ENCODE data around the gene PRKCB.

PRKCB gene

DNA sequence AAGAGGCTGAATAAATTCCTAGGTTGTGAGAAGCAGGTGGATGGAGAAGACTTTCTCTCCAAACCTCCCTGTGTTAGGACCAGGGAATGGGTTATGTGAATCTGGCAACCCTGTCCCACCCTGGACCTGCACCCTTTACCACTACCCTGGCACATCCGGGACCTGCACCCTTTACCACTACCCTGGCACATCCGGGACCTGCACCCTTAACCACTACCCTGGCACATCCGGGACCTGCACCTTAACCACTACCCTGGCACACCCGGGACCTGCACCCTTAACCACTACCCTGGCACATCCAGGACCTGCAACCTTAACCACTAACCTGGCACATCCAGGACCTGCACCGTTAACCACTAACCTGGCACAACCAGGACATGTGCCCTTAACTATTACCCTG lies 213.3 kb downstream of the PRKCB start:
- no peak for DNase-seq (ENCODE audit: low spot score)

DNA sequence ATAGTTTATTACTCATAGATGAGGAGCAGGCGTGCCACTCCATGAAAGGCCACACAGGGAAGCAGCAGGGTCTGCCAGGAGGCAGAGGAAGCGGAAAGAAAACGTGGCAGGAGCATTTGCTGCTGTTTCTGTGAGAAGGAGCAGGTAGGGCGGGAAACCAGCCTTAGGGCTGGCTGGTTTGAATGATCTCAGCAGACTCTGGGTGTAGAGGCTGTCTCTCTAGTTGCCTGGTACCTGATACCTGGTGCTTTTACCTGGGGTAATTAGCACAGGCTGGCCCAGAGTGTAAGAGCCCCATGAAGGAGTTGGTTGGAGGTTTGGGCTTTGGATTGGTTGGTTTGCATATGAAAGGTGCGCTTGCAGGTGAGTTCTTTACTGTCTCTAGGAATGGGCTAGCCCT lies 215.3 kb downstream of the PRKCB start:
- DNase-seq (ENCODE audit: low spot score): peak; percentile 37

DNA sequence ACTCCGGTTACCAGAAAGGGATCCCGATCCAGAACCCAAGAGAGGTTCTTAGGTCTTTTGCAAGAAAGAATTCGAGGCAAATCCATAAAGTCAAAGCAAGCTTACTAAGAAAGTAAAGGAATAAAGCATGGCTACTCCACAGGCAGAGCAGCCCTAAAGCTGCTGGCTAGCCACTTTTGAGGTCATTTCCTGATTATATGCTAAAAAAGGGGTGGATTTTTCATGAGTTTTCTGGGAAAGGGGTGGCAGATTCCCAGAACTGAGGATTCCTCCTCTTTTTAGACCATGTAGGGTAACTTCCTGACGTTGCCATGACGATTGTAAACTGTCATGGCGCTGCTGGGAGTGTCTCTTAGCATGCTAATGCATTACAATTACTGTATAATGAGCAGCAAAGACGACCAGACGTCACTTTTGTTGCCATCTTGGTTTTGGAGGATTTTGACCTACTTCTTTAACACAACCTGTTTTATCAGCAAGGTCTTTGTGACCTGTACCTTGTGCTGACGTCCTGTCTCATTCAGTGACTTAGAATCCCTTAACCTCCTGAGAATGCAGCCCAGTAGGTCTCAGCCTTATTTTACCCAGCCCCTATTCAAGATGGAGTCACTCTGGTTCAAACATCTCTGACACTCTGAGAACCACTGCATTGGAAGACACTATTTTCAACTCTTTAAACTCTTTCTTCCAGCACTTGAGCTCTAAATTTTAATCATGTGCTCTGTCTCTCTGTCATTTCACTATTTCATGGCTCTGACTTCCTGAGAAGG lies 216.7 kb downstream of the PRKCB start:
- no peak for DNase-seq (ENCODE audit: low spot score)

DNA sequence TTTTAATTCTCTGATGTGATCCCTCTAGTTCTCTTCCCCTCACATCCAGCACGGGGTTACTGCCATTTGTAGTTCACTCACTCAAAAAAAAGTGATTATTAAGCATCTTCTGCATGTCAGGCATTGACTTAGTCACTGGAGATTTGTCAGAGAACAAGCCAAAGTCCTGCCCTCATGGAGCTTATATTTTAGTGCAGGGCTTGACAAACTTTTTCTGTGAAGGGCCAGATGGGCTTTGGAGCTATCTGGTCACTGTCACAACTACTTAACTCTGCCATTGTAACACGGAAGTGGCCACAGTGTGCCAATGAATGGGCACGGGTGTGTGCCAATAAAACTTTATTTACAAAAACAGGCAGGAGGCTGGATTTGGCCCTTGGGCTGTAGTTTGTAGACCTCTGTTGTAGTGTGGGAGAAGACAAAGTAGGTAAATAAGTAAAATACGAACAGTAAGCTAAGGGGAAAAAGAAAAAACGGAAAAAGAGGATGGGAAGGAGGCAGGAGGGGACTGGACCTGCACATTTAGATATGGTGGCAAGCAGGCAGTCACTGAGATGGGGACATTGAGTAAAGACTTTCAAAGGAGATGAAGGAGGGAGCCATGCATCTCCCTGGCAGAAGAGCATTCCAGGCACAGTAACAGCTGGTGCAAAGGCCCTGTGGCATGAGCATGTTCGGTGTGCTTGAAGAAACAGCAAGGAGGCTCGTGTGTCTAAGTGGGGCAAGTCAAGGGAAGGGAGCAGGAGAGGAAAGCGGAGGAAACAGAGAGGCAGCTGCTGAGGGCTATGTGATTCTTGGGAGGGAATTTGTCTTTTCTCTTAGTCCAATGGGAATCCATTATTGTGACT lies 217.5 kb downstream of the PRKCB start:
- no peak for DNase-seq (ENCODE audit: low spot score)

DNA sequence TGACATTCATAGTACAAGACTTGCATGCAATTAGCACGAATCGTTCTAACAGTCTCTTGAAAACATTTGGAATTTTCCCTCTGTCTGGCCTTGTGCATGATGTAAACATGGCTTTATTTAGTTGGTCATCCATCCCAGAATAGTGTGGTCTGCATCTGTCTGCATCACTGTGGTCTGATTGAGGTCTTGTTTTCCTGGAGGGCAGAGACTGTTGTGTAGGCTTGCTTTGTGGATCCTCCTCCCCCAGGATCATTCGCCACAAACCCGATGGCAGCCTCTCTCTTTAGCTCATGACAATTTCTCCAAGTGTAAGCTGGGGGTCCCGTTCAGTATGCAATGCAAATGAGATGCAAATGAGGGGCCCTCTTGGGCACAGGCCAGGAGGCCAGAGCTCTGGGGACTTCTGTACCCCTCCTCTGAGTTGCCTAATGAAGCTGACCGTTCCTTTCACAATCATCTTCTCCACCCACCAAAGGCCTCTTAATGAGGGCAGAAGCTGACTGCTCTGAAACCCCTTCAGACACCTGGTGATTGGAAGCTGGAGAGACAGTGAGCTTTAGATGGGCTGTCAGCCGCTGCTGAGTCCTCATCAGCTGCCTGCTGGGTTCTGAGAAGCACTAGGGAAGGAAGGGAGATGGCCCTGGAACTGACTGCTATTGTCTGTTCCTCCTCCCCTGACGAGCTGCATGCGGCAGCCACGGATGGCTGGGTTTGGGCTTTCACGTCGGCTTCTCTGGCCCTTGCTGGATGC lies 219.1 kb downstream of the PRKCB start:
- DNase-seq (ENCODE audit: low spot score): peak; percentile 44

DNA sequence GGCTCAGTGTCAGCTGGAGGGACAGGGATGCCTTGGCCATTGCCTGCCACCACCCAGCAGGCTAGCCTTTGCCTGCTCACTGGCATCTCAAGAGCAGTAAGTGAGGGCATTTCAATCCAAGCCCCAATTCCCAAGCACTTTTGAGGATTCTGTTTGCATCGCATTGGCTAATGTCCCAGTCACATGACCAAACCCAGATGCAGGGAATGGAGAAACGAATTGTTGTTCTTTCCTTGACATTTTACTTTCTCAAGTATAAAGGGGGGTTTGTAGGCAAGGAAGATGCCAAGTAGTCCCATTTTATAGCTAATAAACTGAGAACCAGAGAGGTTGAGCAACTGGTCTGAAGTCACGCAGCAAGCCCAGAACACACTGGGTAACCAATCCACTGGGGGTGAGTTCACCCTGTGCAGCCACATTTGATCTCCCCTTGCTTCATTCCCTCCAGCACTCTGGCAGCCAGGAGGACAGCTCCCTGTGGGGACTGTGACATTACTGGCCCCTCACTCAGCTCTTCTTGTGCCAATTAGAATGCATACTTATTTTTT lies 226.6 kb downstream of the PRKCB start:
- DNase-seq (ENCODE audit: low spot score): no peak

DNA sequence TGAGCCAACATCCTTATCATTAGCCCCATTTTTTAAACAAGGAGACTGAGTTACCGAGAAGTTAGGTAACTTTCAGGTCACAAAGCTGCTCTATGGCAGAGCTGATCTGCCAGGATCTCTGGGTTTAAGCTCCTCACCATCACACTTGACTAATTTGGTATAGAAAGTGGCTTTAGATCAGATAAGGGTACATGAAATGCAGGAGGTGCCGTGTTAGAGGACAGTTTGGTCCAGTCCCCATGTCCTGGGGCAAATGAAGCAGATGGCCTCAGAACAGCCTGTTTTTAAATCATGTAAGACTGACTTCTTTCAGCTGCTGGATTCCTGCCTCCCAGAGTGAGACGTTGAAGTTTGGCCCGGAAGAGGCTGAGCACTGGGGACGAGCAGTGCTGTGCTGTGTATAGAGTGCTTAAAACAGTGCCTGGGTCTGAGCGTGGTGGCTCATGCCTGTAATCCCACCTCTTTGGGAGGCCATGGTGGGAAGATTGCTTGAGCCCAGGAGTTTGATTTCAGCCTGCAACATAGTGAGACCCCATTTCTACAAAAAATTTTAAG lies 233.3 kb downstream of the PRKCB start:
- no peak for DNase-seq (ENCODE audit: low spot score)

DNA sequence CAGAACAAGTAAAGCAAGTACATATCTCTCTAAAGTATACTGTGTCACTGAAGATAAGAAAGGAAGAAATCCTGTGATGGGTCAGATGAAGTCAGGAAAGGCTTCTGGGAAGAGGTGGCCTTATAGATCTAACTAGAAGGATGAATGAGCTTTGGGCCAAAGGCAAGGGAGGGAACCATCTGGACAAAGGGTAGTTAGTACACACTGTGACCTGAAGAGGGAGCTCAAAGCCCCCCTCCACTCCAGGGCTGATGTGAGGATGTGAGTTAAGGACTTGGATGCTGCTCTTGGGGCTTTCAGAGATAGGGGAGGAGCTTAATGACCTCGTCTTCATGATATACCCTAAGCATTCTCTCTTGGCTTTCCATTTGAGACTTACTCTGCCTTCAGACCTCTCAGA lies 235.1 kb downstream of the PRKCB start:
- peak; percentile 85 for DNase-seq (ENCODE audit: low spot score)

DNA sequence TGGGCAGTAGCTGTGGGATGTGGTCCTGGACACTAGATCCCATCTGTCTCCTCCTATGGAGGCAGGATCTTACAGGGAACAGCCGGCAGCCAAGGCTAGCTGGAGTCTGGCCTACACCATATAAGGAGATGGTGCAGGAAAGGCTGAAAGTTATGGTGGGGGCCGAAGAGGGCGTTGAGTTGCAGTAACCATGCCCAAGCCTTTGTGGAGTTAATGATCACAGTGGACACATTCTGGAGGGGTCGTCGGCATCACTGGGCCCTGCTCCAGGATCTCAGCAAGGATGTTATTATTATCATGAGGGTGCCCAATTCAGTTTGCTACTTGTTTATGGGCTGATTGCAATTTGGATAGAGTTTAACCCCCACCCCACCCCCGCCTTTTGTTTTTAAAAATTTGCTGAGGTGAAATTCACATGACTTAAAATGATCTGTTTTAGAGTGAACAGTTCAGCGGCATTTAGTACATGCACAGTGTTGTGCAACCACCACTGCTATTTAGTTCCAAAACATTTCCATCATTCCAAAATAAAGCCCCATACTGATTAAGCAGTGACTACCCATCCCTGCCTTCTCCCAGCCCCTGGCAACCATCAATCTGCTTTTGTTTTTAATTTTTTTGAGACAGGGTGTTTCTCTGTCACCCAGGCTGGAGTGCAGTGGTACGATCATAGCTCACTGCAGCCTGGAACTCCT lies 236.0 kb downstream of the PRKCB start:
- no peak for DNase-seq (ENCODE audit: low spot score)

DNA sequence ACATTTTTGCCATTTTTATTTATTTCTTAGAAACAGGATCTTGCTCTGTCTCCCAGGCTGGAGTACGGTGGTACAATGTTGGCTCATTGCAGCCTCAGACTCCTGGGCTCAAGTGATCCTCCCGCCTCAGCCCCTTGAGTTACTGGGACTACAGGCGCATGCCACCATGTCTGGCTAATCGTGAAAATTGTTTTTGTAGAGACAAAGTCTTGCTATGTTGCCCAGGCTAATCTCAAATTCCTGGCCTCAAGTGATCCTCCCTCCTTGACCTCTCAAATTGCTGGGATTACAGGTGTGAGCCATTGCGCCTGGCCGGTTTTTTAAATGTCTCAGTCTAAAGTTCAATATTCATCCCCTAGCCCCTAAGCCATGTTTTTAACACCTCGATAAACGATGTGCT lies 237.5 kb downstream of the PRKCB start:
- DNase-seq (ENCODE audit: low spot score): no peak

DNA sequence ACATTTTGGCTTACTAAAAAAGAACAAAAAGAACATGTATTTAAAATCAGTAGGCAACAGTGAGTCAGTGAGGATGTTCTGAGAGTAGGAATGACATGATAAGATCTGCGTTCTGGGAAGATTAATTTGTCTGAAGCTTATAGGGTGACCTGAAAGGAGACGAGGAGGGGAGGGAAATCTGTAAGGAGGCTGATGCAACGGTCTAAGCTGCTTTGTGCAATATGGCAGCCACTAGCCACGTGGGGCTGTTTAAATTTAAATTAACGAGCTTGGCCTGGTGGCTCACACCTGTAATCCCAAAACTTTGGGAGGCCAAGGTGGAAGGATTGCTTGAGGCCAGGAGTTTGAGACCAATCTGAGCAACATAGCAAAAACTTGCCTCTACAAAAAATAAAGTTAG lies 238.8 kb downstream of the PRKCB start:
- no peak for DNase-seq (ENCODE audit: low spot score)

DNA sequence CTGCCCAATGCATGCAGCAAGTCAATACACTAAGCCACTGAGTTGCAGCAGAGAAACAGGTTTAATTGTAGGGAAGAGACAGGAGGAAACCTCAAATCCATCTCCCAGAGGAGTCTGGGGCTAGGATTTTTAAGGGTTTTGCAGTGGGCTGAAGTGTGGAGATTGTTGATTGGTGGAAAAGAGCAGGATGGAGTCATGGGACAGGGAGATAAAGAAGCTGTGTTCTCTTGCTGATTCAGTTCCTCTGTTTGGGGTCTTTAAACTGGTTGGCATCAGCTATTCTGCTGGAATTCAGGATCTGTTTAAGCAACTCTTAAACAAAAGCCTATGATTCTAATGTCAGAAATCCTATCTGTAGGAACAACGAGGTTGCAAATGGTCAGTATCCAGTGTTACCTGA lies 239.5 kb downstream of the PRKCB start:
- DNase-seq (ENCODE audit: low spot score): no peak

DNA sequence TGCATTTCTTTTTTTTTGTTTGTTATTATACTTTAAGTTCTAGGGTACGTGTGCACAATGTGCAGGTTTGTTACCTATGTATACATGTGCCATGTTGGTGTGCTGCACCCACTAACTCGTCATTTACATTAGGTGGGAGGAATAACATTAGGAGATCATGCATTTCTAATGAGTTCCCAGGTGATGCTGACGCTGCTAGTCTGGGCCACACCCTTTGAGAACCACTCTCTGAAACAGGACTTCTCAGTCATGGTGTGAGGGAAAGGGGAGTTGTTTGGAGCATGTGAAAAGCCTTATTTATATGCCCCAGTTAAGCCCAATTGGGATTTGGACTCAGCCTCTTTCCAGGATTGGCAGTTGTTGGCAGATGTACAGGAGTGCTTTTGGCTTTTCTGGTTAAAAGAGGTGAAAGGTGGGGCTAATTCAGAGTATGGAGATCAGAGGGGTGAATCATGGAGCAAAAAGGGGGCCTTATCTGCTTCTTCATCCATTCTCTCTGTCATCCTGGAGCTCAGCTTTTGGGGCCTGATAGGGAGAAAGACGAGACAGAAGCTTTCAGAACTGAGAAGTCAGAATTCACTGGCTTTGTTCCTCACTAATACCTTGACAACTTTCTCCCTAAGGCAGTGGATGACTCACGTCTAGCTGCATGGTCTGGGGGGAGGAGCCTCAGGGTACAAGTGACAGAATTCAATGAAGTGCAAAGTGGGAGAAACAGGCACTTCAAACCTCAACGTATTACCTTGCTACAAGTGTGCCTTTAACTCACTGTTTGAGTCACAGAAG lies 240.3 kb downstream of the PRKCB start:
- peak; percentile 14 for DNase-seq (ENCODE audit: low spot score)

DNA sequence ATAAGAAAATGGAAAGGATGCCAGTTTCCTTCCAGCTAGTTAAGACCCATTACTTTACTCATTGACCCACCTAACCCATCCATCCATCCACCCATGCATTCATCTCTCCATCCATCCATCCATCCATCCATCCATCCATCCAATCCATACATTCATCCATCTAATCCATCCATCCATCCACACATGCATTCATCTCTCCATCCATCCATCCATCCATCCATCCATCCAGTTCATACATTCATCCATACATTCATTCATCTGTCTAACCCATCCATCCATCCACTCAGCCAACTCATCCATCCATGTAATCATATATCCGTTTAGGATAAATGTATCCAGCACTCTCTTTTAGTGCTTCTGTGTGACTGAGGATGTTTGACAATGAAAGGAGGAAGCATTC lies 241.5 kb downstream of the PRKCB start:
- no peak for DNase-seq (ENCODE audit: low spot score)

DNA sequence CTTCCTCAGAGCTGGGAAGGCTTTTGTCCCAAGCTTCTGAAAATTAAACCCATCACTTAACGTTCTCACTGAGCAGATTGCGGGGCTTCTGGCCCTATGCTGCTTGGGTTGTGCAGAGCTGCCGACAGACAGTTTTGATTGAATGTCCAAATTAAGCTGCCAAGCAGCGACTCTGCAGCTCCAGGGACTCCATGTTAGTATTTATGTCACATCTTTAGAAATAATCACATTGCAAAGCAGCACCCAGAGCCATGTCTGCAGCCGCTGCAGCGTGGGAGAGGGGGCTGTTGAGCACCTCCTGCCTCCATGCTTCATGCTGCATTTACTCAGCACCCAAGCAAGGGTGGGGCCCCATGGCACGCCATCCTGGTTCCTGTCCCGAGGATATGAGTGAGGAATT lies 242.2 kb downstream of the PRKCB start:
- DNase-seq (ENCODE audit: low spot score): no peak

DNA sequence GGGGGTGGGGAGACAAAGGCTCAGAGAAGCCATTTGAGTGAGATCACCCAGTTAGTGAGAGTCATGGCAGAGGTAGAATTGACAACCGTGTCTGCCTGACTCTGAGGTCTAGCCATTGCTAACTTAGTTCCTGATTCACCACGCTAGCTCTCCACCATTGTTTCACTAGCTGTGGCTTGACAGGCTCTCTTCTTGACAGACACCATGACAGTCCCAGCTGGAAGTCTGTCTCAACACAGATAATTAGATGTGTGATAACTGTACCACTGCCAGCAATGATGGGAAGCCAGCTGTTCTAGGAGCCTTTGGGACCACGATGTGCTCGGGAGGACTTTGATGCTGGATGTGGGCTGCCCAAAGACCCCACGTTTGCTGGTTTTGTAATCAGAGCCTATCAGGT lies 249.9 kb downstream of the PRKCB start:
- DNase-seq (ENCODE audit: low spot score): no peak

DNA sequence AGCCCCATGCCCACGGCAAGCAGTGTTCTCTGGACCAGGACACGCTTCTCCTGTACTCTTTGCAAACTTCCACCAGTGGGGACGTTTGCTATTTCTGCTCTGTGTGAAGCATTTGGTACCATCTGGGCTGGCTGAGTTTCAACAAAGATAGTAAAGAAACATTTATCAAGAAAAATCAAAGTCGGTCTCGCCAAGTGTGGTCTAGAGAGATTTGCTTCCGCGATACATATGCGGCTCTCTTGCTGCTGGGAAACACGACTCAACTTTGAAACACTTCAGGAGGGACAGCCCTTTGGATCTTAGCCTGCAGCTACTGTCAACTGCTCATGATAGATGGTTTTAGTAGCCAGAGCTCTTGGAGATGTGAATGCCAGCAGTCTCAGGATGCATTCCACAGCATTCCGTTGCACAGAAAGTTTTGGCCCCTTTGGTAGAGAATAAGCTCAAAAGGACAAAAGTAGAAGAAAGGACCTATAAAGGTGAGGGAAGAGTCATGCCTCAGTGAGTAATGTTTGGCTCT lies 252.2 kb downstream of the PRKCB start:
- DNase-seq (ENCODE audit: low spot score): no peak

DNA sequence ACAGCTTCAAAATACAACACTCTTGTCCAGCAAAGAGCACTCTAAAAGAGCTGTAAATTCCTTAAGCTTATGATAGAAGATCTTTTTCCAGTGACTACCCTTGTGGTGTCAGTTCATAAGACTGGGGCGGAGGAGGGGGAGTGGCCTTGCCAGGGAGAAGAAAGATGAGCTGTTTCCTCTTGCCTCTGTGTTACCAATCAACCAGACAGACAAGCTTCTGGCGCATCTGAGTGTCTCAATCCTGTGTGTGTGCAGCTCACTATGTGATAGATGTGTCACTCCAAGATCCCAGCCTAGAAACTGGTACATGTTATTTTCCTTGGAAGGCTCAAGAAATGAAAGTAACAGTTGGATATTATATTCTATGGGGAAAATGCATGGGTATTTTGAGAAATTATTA lies 253.0 kb downstream of the PRKCB start:
- DNase-seq (ENCODE audit: low spot score): no peak

DNA sequence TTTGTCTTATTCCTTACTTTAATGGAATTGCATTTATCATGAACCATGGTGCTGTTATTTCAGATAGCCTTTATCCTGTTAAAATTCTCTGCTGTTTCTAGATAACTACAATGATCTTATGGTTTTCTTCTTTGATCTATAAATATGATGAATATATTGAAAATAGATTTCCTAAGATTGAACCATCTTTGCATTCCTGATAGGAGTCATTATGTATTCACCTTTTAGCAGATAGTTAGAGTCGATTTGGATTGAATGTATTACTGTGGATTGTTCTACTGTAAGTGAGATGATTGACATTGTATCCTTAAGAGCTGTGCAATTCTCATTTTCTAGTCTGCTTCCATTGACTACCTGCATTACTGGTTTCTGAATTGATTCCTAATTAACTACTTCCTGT lies 255.3 kb downstream of the PRKCB start:
- no peak for DNase-seq (ENCODE audit: low spot score)

DNA sequence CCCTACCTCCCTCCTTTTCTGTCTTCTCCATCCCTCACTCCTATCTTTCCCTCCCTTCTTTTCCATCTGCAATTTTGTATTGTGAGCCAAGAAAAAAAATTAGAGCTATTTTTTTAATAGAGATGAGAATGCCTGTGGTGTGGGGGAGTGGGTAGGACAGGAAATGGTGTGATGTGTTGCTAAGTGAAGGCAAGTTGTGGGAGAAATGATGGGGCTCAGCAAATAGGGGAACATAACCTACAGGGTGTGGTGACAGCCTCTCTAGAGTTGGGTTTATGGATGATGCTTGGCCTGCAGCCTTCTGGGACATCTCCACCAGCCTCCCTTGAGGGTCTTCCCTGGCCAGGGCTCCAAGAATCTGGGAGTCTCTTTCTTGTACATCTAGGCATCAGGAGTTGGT lies 257.3 kb downstream of the PRKCB start:
- no peak for DNase-seq (ENCODE audit: low spot score)

DNA sequence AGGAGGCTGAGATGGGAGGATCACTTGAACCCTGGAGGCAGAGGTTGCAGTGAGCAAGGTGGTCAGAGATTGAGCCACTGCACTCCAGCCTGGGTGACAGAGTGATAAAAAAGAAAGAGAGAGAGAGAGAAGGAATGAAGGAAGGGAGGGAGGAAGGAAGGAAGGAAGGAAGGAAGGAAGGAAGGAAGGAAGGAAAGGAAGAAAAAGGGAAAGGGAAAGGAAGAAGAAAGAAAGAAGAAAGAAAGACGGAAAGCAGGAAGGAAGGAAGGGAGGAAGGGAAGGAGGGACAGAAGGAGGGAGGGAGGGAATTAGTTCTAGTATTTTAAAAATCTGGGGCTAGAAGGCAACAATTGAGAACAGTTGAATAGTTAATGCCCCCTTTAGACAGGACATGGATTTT lies 258.9 kb downstream of the PRKCB start:
- DNase-seq (ENCODE audit: low spot score): no peak

Data from iPS-NIHi11 (cell line).